G401.6 (cell line): Measurements from ENCODE around the gene PPIB.
A peak's percentile ranks its signal among the peaks of the same experiment; 100 is the strongest.

Experiments used
- FAIRE-seq: peaks from 2 replicates; lab custom pipeline; 2012; peaks lifted over from hg19 to GRCh38; lab: Jason Lieb, UNC

PPIB gene

GRCh38 chr15:64162869-64163658, at the start of gene PPIB:
Gene PPIB (minus strand): TSS chr15:64163022. CDS start chr15:64162986, 36 bp downstream.
- FAIRE-seq: peak; percentile 86

DNA sequence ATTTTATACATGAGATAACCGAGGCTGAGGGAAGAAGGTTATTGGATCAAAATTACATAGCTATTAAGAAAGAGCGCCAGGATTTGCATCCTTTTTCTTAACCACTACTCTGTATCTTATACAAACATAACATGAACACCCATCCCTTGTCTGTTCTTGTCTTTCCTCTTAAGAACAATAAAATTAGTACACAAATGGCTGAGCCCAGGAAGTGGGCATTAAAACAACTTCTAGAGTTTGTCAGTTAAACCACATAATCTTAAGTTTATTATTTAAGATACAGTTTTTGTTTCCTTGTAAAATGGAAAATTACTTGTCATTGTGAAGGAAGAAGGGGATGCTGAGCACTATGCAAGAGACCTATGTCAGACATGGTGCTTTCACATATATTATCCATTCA, 48.9 kb upstream of the PPIB start:
- peak; percentile 19 for FAIRE-seq

- no peak for FAIRE-seq
Observed at GRCh38 chr15:64210371-64210770, 47.5 kb upstream of the PPIB start.

DNA sequence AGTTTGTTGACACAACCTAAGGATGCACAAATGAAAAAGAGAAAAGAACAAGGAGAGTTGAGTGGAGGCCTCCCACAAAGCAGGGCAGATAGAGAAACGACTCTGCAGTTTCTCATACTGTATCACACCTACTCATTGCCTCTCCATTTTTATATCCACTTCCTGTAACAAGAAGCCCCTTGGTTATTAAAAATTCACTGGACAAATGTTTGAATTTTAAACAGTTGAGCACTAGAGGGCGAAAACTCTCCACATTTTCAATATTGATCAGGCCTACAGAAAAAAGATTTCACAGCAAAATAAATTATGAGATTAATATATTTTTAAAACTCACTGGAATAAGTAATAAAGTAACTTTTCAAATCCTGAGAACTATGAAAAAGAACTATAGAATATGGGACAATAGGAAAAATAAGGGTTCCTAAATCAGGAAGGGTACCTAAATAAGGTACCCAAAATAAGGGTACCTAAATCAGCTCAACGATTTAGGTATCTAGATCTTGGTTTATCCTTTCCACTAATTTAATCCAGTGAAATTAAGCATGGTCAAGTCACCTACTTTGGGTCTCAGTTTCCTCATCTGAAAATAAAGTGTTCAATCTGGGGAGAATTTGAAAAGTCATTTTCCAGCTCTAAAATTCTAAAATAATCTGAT, 47.0 kb upstream of the PPIB start:
- FAIRE-seq: peak; percentile 95

GRCh38 chr15:64205202-64205601, 42.4 kb upstream of the PPIB start:
- no peak for FAIRE-seq

- FAIRE-seq: no peak
Observed at GRCh38 chr15:64197425-64197824, 34.6 kb upstream of the PPIB start.

GRCh38 chr15:64193971-64194370, 31.1 kb upstream of the PPIB start:
- FAIRE-seq: no peak

DNA sequence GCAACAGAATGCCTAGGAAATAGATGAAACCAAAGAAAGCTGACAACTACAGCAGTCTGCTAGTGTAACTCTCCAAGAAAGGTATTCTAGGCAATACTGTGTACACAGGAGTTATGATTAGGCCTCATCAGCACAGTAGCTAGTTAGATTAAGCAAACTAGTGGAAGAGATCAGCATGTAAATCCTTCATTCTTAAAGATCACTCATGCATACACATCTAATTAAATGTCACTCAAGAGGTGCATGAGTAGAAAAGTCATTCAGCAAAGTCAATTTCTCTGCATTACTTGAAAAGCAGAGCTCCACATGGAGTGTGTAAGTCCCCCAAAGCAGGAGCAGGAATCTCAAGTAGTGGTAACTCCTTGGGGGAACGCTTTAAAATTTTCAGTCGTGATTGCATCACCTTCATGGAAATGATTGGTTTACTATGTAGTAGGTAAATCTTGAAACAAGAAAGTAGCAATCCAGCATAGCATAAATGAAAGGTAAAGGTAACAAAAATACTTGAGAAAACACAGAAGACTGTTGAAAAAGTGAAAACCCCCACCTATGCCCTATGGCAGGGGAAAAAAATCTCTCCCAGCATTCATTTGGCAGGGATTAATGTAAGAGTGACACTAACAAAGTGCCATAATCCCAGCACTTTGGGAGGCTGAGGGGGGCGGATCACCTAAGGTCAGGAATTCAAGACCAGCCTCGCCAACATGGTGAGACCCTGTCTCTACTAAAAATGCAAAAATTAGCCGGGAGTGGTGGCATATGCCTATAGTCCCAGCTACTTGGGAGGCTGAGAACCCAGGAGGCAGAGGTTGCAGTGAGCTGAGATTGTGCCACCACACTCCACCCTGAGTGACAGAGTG, 29.4 kb upstream of the PPIB start:
- FAIRE-seq: no peak

- no peak for FAIRE-seq
Observed at GRCh38 chr15:64187396-64188191, 24.8 kb upstream of the PPIB start.

- no peak for FAIRE-seq
Observed at GRCh38 chr15:64185146-64185911, 22.5 kb upstream of the PPIB start.

DNA sequence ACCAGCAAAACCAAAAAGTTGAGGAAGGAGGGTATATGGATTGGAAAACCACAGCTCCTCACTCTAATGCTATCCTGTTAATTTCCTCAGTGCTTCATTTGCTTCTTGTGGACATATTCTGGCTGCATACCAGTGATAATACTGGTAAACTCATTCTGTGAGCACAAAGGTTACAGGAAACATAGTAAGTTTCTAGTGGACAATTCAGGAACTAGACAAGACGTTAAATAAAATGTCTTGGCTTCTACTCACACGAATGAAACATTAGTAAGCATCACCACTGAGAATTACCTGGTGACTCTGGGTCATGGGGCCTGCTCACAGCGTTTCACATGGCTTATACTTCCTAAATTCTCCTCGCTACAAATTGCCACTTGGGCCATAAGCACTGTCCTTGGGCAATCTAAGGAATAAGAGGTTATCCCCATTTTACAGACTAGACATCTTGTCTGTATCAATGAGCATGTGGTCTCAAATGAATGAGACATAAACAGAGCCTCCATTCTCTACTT, 20.1 kb upstream of the PPIB start:
- no peak for FAIRE-seq

GRCh38 chr15:64180235-64180824, 17.5 kb upstream of the PPIB start:
- FAIRE-seq: no peak

- no peak for FAIRE-seq
Observed at GRCh38 chr15:64166102-64166890, 3.5 kb upstream of the PPIB start.

GRCh38 chr15:64164436-64164835, 1.6 kb upstream of the PPIB start:
- no peak for FAIRE-seq

DNA sequence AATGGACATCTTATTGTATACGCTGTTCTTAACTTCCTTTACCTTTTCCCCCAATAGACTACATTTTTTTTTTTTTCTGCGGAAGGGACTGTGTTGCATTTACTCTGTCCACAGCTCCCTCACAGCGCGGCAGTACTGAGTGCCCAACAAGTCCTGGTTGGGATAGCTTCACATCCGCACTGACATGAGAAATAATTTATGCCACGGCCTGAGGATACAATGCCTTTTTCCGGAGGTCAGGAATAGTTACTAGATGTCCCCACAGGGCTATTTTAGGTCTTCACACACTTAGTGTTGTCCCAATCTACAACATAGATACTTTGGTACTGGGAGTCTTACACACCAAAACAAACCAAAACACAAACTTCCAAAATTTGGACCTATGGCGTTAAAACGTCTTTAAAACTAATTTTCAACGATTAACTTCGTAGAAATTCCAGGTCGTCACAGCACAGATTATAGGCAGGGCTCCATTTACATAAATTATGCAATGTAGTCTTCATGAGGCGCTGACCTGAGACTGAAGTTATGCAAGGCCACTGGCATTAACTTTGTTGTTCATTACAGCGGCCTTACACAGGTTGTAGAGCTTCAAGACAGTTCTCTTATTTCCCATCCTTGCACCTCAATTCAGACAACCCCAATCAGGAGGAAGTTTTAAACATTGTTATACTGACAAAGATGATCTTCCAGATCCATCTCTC, 989 bp upstream of the PPIB start:
- no peak for FAIRE-seq

DNA sequence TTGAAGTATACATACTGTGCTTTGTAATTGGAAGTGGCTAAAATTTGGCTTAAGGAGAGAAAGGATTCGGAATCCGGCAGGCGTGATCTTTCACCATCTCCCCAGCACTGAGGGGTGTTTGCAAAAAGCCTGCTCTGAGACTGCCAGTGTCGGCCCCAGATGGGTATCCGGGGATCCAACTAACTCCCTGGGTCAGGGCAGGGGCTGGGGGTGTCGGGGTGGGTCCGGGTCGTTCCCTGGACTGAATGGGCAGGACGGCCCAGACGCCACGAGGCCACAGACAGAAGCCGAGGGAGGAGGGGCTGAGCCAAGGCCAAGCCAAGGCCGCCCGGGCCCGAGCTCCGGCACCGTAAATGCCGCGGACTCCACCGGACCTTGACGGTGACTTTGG, 349 bp downstream of the PPIB start:
- FAIRE-seq: no peak

DNA sequence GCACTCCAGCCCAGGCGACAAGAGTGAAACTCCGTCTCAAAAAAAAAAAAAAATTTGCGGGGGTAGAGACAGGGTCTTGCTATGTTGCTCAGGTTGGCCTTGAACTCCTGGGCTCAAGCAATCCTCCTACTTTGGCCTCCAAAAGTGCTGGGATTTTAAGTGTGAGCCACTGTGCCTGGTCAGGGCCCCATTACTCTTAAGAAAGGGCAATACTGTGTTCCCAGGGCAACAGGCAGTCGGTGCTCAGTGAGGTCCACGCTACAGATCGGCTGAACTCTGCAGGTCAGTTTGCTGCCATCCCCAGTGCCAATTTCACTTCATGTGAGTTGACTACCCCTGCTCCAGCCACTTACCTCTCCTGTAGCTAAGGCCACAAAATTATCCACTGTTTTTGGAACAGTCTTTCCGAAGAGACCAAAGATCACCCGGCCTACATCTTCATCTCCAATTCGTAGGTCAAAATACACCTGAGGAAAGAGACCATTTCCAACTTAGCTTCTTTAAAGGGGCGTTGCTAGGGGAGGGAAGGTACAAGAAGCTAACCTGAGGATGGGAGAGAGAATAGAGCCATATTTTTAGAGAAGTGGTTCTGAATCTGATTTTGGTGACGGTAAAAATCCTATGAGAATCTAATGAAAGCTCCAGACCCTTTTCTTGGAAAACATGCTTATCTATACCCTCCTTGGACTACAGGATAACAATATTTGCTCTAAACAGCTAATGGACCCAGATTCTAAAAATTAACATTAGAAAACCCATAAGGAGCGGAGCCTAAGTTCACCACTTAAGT, 939 bp downstream of the PPIB start:
- FAIRE-seq: no peak

GRCh38 chr15:64158363-64159134, 4.3 kb downstream of the PPIB start:
- no peak for FAIRE-seq
